ENCODE results near the gene TMEM117.

- TF ChIP-seq CTCF (IDR thresholded peaks at IDR 0.05) (no peak), POLR2A (IDR thresholded peaks at IDR 0.05) (no peak)
These were observed 404.3 kb downstream of the TMEM117 start for GRCh38 chr12:44240186-44240585.
